ENCODE data around the gene PNCK. TPM values are rescaled to one million over a fixed set of nuclear protein-coding genes. Genes with fewer than 3 reads are reported as not detected.

Gene PNCK
- total RNA-seq, 2 donors from 2014 or later, result 8.5 to 50.6 TPM

DNA sequence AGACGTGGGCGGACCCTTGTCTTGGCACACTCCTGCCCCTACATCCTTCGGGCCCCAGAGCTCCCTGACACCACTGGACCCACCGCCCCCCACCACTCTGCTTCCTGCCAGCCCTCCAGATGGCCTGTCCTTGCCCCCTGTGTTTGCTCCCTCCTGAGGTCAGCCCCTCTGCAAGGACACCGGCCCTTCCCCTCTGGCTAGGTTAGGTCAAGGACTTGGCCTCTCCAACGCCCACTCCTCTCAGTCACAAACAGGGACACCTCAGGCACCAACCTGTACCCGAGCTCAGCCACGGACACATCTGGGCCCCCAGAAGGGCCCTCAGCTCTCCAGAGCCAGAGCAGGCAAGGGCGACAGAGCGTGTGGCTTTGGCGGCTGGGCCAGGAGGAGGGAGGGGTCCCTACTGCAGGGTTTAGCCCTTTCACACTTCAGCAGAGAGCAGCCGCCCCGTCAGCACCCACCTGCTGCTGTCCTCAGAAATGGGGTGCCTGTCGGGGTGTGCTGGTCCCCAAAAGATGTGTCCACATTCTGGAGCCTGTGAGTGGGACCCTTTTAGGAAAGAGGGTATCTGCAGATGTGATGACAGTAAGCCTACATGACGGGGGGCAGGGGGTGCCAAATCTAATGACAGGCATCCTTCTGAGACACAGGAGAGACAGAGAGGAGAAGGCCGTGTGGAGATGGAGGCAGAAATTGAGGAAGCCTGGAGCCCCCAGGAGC lies 50.1 kb downstream of the PNCK start:
- no peak overlapping the region for H3K4me3 ChIP-seq
- H3K36me3 ChIP-seq, result no peaks in the 10 kb centered on the region
- intact Hi-C loops (cut with DNase I), result no loop called here
- no peaks in the 10 kb centered on the region for H3K4me1 ChIP-seq (replicated peaks)
- no peaks in the 10 kb centered on the region for H3K27me3 ChIP-seq (replicated peaks; ENCODE audit: insufficient read depth)
- TF ChIP-seq, protein P1, sequence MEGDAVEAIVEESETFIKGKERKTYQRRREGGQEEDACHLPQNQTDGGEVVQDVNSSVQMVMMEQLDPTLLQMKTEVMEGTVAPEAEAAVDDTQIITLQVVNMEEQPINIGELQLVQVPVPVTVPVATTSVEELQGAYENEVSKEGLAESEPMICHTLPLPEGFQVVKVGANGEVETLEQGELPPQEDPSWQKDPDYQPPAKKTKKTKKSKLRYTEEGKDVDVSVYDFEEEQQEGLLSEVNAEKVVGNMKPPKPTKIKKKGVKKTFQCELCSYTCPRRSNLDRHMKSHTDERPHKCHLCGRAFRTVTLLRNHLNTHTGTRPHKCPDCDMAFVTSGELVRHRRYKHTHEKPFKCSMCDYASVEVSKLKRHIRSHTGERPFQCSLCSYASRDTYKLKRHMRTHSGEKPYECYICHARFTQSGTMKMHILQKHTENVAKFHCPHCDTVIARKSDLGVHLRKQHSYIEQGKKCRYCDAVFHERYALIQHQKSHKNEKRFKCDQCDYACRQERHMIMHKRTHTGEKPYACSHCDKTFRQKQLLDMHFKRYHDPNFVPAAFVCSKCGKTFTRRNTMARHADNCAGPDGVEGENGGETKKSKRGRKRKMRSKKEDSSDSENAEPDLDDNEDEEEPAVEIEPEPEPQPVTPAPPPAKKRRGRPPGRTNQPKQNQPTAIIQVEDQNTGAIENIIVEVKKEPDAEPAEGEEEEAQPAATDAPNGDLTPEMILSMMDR (IDR thresholded peaks at IDR 0.05), result no peak
- no peak for TF ChIP-seq POLR2A (IDR thresholded peaks at IDR 0.05)
- TF ChIP-seq POLR2AphosphoS5 (IDR thresholded peaks at IDR 0.05), result no peak
- H3K27ac ChIP-seq, result no peak overlapping the region
- DNase-seq (ENCODE audit: low spot score), result no peak
- no peaks in the 10 kb centered on the region for H3K9me3 ChIP-seq
- 73% methylated on average over 11 of the region's 16 CpGs for WGBS

DNA sequence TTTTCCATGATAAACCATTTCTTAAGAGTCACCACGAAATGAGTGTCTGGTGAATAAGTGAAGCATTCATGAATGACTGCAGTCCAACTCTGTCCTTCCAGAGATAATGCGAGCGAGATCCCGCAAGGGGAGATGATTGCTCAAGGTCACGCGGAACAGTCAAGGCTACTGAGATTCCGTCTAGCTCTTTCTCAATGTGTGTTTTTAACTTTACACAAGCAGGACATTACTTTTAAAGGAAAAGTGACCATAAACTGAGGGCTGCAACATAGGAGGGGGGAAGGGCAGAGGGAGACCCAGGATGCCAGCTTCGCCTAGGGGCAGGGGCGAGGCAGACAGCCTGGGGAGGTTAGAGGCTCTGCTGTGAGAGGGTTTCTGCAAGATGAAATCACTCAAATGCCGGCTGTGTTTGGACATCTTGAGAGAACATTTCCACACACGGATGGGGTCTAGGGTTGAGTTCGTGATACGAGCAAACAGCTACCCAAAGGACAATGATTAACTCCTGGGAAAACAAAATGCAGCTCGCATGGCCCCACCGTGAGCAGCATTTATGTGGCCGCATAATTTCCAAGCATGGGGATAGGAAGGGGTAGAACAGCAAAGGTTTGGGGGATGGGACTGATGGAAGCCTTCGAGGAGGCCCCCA lies 50.8 kb downstream of the PNCK start:
- DNase-seq (ENCODE audit: low spot score), result no peak
- H3K4me3 ChIP-seq, result no peak overlapping the region
- intact Hi-C loops (cut with DNase I), result no loop called here
- no peaks in the 10 kb centered on the region for H3K9me3 ChIP-seq
- H3K4me1 ChIP-seq (replicated peaks), result no peaks in the 10 kb centered on the region
- 74% methylated on average over 14 of the region's 17 CpGs for WGBS
- no peak for TF ChIP-seq POLR2AphosphoS5 (IDR thresholded peaks at IDR 0.05)
- no peak for TF ChIP-seq POLR2A (IDR thresholded peaks at IDR 0.05)
- TF ChIP-seq, protein P1 (IDR thresholded peaks at IDR 0.05), result no peak
- no peaks in the 10 kb centered on the region for H3K36me3 ChIP-seq
- no peaks in the 10 kb centered on the region for H3K27me3 ChIP-seq (replicated peaks; ENCODE audit: insufficient read depth)
- no peak overlapping the region for H3K27ac ChIP-seq

DNA sequence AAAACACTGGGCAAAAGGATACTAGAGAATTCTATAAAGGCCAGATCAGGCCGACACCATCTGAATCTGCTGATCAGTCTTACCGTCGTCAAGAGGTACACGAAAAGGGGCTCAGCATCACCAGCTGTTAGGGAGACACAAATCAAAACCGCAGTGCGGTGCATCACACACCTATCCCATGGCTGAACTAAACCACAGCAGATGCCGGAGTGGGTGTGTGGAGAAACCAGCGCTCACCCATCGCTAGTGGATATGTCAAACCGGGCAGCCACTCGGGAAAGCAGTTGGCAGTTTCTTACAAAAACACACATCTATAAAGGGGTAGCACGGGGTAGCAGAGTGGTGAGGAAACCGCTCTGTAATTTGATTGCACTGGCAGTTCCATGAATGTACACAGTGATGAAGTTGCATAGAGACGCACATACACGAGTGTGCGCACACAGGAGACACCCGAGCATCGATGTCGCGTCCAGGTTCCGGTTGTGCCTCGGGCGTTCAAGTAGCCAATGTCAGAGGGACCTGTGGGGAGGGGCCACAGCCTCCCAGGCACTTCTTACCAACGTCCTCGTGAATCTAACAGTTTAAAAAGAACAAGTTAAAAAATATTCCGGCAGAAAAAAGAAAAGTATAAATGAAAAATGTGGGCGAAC lies 51.5 kb downstream of the PNCK start:
- H3K4me1 ChIP-seq (replicated peaks), result no peaks in the 10 kb centered on the region
- TF ChIP-seq, protein P1 (IDR thresholded peaks at IDR 0.05), result no peak
- TF ChIP-seq POLR2AphosphoS5 (IDR thresholded peaks at IDR 0.05), result no peak
- TF ChIP-seq POLR2A (IDR thresholded peaks at IDR 0.05), result no peak
- WGBS, result 87% methylated on average over 27 of the region's 27 CpGs
- H3K9me3 ChIP-seq, result no peaks in the 10 kb centered on the region
- no peak overlapping the region for H3K27ac ChIP-seq
- intact Hi-C loops (cut with DNase I), result no loop called here
- H3K36me3 ChIP-seq, result no peaks in the 10 kb centered on the region
- no peaks in the 10 kb centered on the region for H3K27me3 ChIP-seq (replicated peaks; ENCODE audit: insufficient read depth)
- H3K4me3 ChIP-seq, result no peak overlapping the region
- no peak for DNase-seq (ENCODE audit: low spot score)

DNA sequence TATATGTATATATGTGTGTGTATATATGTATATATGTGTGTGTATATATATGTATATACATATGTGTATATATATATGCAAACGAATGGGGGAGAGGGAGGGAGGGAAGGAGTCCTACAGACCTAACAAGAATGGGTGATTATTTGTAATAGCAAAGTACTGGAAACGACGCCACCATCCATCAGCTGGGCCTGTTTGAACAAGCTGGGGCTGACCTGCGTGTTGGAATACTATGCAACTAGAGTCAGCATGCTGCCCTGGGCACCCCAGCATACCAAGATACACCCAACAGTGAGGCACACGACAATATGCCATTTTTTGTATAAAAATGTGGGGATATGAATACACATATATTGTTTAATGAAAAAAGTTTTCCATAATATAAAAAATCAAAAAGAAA lies 53.0 kb downstream of the PNCK start:
- intact Hi-C loops (cut with DNase I), result no loop called here
- Histone ChIP-seq H3K4me3 (no peak overlapping the region), H3K9me3 (no peaks in the 10 kb centered on the region), H3K36me3 (no peaks in the 10 kb centered on the region), H3K27ac (no peak overlapping the region), H3K4me1 (replicated peaks) (no peaks in the 10 kb centered on the region), H3K27me3 (replicated peaks; ENCODE audit: insufficient read depth) (no peaks in the 10 kb centered on the region)
- WGBS, result 65% methylated on average over 5 of the region's 5 CpGs
- DNase-seq (ENCODE audit: low spot score), result no peak
- TF ChIP-seq POLR2A (IDR thresholded peaks at IDR 0.05), result no peak
- no peak for TF ChIP-seq POLR2AphosphoS5 (IDR thresholded peaks at IDR 0.05)
- TF ChIP-seq, protein P1 (IDR thresholded peaks at IDR 0.05), result no peak

Small RNA genes within 50 kb of the gene (small RNA-seq; reads per million reads assigned to genes)
- 0 reads per million in 2 donors for gene RN7SL687P

Other genes with a start within 250 kb of the PNCK start
- gene TREX2, start 227.8 kb downstream of the PNCK start, total RNA-seq, result 1 to 10 TPM; 5.8 to 6.3 TPM
- 10 to 100 TPM; 18.1 to 35.7 TPM for gene HAUS7, start 203.2 kb downstream of the PNCK start, total RNA-seq
- 100 to 1,000 TPM in 1 of 2 donors, 10 to 100 TPM in 1; 16.9 to 174 TPM for gene BGN, start 178.8 kb downstream of the PNCK start, total RNA-seq
- gene ATP2B3, start 156.2 kb downstream of the PNCK start, total RNA-seq, result under 1 TPM in 1 of 2 donors, not detected in 1; 0.85 TPM
- 10 to 100 TPM; 33.8 to 55.9 TPM for gene CCNQ, start 74.7 kb downstream of the PNCK start, total RNA-seq
- 1 to 10 TPM in 1 of 2 donors, not detected in 1; 3.5 TPM for gene DUSP9, start 26.6 kb downstream of the PNCK start, total RNA-seq
- 10 to 100 TPM; 25.4 to 95.4 TPM for gene SLC6A8, start 14.1 kb upstream of the PNCK start, total RNA-seq
- gene BCAP31, start 50.6 kb upstream of the PNCK start, total RNA-seq, result 100 to 1,000 TPM; 144 to 244 TPM
- gene ABCD1, start 51.0 kb upstream of the PNCK start, total RNA-seq, result 10 to 100 TPM in 1 of 2 donors, 1 to 10 TPM in 1; 9.7 to 97.8 TPM
- 10 to 100 TPM; 20.9 to 52.7 TPM for gene PLXNB3, start 90.4 kb upstream of the PNCK start, total RNA-seq
- 1 to 10 TPM; 1.4 to 2.7 TPM for gene SRPK3, start 107.2 kb upstream of the PNCK start, total RNA-seq
- gene IDH3G, start 120.6 kb upstream of the PNCK start, total RNA-seq, result 100 to 1,000 TPM; 106 to 122 TPM
- 100 to 1,000 TPM; 288 to 623 TPM for gene SSR4, start 120.9 kb upstream of the PNCK start, total RNA-seq
- 10 to 100 TPM in 1 of 2 donors, 1 to 10 TPM in 1; 7.2 to 16.8 TPM for gene PDZD4, start 156.7 kb upstream of the PNCK start, total RNA-seq
- gene L1CAM, start 212.4 kb upstream of the PNCK start, total RNA-seq, result 10 to 100 TPM in 1 of 2 donors, under 1 TPM in 1; 0.73 to 18.0 TPM
- 1 to 10 TPM in 1 of 2 donors, under 1 TPM in 1; 0.41 to 2.5 TPM for gene AVPR2, start 230.9 kb upstream of the PNCK start, total RNA-seq

Data from prostate gland (tissue), 2 donors.